Activated CD8-positive, alpha-beta memory T cell treated with anti-CD3 and anti-CD28 coated beads, Interleukin-2, amount 50 U/mL, for 4 hours (primary cell): ENCODE data around the gene SLC19A1.

Source experiments
- DNase-seq: peaks from one replicate; pipeline ENCODE4 v3.0.0-alpha.2; 2020

SLC19A1 gene

DNA sequence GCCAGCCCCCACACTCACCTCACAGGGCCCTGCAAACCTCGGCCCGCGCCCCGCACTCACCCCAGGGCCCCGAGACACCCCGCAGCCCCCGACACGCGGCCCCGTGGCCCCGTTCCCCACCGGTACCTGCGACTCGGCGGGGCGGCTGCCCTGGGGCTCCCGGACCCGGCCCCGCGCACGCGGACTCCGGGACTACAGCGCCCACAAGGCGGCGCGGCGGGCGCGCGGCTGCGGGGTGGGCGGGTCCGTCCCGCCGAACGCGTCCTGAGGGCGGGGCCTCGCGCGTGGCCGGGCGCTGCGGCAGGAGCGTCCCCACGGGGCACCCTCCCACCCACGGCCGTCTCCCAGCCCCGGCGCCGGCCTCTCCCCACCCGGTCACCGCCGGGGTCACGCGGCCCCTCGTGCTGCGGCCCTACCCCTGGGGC, at the start of gene SLC19A1:
Gene SLC19A1 (minus strand): TSS at position 199 of the 425 bp plus-strand sequence. CDS start 4,481 bp downstream, outside the sequence.
- peak; percentile 81 for DNase-seq

GRCh38 chr21:45591619-45592207, 49.5 kb upstream of the SLC19A1 start:
- no peak for DNase-seq

- peak; percentile 58 for DNase-seq
Measured at GRCh38 chr21:45590726-45591618, 48.7 kb upstream of the SLC19A1 start.

GRCh38 chr21:45590246-45590725, 48.0 kb upstream of the SLC19A1 start:
- peak; percentile 70 for DNase-seq

- no peak for DNase-seq
Measured at GRCh38 chr21:45589686-45590245, 47.5 kb upstream of the SLC19A1 start.

- DNase-seq, result no peak
Measured at GRCh38 chr21:45588871-45589491, 46.7 kb upstream of the SLC19A1 start.

- no peak for DNase-seq
Measured at GRCh38 chr21:45588086-45588825, 46.0 kb upstream of the SLC19A1 start.

GRCh38 chr21:45586289-45586858, 44.1 kb upstream of the SLC19A1 start:
- DNase-seq, result no peak

DNA sequence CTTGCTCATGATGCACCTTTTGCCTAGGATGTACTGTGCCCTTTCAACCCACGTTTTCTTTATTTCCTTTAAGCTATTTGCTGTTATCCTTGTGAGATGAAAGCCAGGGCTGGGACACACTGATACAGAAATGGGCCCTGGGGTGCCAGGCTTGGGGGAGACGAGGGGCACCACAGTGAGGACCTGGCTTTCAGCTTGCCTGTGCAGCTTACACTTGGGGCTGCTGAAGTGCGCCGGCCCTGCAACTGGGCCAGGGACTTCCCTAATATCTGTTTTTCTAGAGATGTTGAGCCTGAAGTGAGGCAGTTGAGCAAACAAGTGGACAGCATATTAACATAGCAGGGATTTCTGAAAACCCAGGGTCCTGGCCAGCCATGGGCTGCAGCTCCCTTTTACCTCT, 42.5 kb upstream of the SLC19A1 start:
- no peak for DNase-seq

- DNase-seq, result no peak
Measured at GRCh38 chr21:45583831-45584509, 41.7 kb upstream of the SLC19A1 start.

- DNase-seq, result no peak
Measured at GRCh38 chr21:45582128-45582527, 39.9 kb upstream of the SLC19A1 start.

DNA sequence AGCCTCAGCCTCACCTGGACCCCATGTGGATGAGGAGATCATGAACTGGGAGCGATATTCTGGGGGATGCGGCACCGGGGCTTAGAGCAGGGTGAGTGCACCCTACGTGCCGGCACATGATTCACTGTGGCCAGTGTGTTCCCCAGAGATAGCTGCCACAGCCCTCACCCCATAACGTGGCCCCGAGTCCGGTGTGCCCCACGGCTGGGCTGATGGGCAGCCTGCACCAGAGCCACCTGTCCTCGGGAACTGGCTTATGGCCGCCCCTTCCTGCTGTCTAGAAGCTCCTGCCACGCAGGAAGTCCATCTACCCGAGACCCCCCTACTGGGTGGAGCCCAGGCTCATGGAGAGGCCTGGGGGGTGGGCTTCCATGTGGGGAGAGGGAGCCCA, 39.1 kb upstream of the SLC19A1 start:
- DNase-seq, result no peak

DNA sequence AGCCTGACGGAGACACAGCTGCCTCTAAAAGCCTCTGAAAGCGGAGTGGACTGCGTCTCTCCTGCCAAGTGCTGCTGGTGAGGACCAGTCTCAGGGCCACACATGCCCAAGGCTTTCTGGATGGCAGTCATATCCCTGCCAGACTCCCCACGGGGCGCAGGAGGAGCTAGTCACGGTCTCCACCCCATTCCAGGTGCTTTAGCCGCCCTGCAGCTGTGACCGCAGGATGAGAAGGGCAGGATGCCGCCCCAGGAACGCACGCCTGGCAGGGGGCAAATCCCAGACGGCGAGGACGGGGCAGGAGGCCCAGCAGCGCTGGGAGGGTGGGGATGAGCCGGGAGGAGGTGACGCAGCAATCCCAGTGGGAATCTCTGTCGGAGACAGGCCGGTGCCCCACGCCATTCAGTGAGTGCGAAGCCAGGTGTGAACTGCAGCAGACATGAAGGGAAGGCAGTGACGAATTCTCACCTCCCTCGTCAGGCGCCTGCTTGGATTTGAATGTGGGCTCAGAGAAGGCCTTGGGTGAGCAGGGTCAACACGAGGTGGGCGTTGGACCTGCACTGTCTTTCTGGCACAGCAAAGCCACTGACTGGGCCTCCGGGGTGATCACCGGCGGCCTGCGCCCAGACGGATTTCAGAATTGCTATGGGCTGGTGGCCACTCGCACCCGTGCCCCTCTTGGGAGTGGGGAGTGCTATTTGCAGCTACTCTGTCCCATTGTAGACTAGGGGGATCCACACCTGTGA, 38.5 kb upstream of the SLC19A1 start:
- DNase-seq, result no peak

DNA sequence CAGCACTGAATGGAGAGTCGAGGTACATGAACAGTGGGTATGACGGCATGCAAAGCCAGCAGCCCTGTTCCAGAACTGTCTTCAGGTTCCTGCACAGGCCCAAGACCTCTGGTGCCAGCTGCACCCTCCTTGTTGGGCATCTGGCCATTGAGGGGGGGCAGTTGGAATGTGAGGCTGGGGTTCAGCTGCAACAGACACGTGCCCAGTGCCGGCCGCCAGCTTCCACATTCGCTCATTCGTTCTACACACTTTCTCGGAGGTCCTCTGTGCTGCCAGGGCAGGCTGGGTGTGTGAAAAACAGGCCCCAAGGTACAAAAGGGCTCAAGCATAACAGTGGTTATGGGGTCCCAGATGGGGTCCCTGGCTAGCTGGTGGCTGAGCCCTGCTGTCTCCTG, 37.9 kb upstream of the SLC19A1 start:
- no peak for DNase-seq

- no peak for DNase-seq
Measured at GRCh38 chr21:45579383-45580180, 37.3 kb upstream of the SLC19A1 start.

- DNase-seq, result no peak
Measured at GRCh38 chr21:45578811-45579381, 36.7 kb upstream of the SLC19A1 start.

DNA sequence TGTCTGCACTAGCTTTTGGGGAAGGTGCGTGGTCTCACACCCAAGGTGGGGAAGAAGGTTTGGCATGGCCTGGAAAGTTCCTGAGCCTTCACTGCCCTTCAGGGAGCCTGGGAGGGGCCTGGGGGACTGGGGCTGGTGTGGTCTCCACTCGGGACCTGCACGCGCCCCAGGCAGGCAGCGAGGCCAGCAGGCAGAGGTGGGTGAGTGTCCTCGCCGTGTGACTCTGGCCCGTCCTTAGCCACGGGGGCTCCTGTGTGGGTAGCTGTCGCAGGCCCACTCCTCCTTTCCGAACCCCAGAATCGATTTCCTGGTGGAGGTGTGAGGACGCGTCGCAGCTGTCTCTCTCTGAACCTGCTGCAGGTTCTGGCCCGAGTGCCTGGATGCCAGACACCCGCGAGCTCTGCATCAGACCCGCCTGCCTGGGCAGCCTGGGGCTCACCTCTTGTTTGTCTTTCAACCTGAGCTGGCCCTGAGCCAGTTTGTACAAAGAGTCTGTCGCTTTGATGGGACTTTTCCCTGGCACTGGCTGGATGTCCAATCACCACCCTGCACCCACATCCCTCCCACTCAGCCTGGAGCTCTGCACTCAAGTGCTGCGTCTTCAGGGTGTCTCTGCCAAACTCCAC, 36.0 kb upstream of the SLC19A1 start:
- no peak for DNase-seq

- DNase-seq, result no peak
Measured at GRCh38 chr21:45577801-45578175, 35.5 kb upstream of the SLC19A1 start.
